Mesothelial cell of epicardium (in vitro differentiated cells): ENCODE data around the gene ROR2. TPM values are rescaled to one million over a fixed set of nuclear protein-coding genes. Genes with fewer than 3 reads are reported as not detected.

Experiments used
- DNase-seq, 2 experiments: peaks; one replicate each; pipeline ENCODE4 v3.0.0; 2021; ENCODE audit warnings: low spot score in 2 of 2; ENCODE audit not compliant: unreplicated experiment in 2 of 2
- H3K27ac Mint-ChIP-seq: 2 replicates; pipeline ENCODE4 v1.8.0; 2021; ENCODE audit warnings: mixed read lengths
- H3K27me3 Mint-ChIP-seq: 2 replicates; pipeline ENCODE4 v1.8.0; 2021; ENCODE audit warnings: low read depth, mixed read lengths
- H3K36me3 Mint-ChIP-seq: 2 replicates; pipeline ENCODE4 v1.8.0; 2021; ENCODE audit warnings: mixed read lengths
- H3K4me1 Mint-ChIP-seq: 2 replicates; pipeline ENCODE4 v1.8.0; 2021; ENCODE audit warnings: mixed read lengths
- H3K4me3 Mint-ChIP-seq: 2 replicates; pipeline ENCODE4 v1.8.0; 2021; ENCODE audit warnings: mild to moderate bottlenecking, moderate library complexity, mixed read lengths
- H3K9me3 Mint-ChIP-seq: 2 replicates; pipeline ENCODE4 v1.8.0; 2021; ENCODE audit warnings: mixed read lengths
- CTCF ChIP-seq: fragments of 200-600 bp; sonication (generic); IDR thresholded peaks from one replicate; pipeline ENCODE4 v1.5.0; 2021; ENCODE audit warnings: antibody characterized with exemption; ENCODE audit not compliant: unreplicated experiment
- total RNA-seq: library from RNA; stranded (reverse); gene quantifications from 3 replicates; pipeline ENCODE4 v1.2.1, GENCODE V29; 2021

ROR2 gene
- total RNA-seq, 1 donor from 2014 or later = 41.0 TPM

- no peak overlapping the region for H3K4me3 Mint-ChIP-seq
- DNase-seq = no peak
- peaks cover 30% of the 10 kb centered on the region for H3K4me1 Mint-ChIP-seq
- H3K36me3 Mint-ChIP-seq = peaks cover 36% of the 10 kb centered on the region
- H3K9me3 Mint-ChIP-seq = peaks cover 27% of the 10 kb centered on the region
- peak overlapping the region; percentile 72 for H3K27ac Mint-ChIP-seq
- no peak for TF ChIP-seq CTCF
- H3K27me3 Mint-ChIP-seq = no peaks in the 10 kb centered on the region
Measured at GRCh38 chr9:91935066-91935749, 14.8 kb downstream of the ROR2 start.

- H3K4me1 Mint-ChIP-seq = peaks cover 30% of the 10 kb centered on the region
- TF ChIP-seq CTCF = no peak
Measured at GRCh38 chr9:91934654-91935053, 15.4 kb downstream of the ROR2 start.

GRCh38 chr9:91933556-91934352 lies 16.3 kb downstream of the ROR2 start:
- no peak overlapping the region for H3K4me3 Mint-ChIP-seq
- peaks cover 38% of the 10 kb centered on the region for H3K9me3 Mint-ChIP-seq
- H3K36me3 Mint-ChIP-seq = peaks cover 51% of the 10 kb centered on the region
- no peak for TF ChIP-seq CTCF
- no peak for DNase-seq
- peak overlapping the region; percentile 83 for H3K27ac Mint-ChIP-seq
- H3K27me3 Mint-ChIP-seq = no peaks in the 10 kb centered on the region
- peaks cover 30% of the 10 kb centered on the region for H3K4me1 Mint-ChIP-seq

More at GRCh38 chr9:91934654-91935053, 15.4 kb downstream of the ROR2 start:
- Mint-ChIP-seq H3K27ac (peak overlapping the region; percentile 72), H3K4me3 (no peak overlapping the region), H3K36me3 (peaks cover 42% of the 10 kb centered on the region), H3K9me3 (peaks cover 31% of the 10 kb centered on the region), H3K27me3 (no peaks in the 10 kb centered on the region)
- DNase-seq = no peak

GRCh38 chr9:91930475-91930874 lies 19.6 kb downstream of the ROR2 start:
- H3K4me3 Mint-ChIP-seq = no peak overlapping the region
- no peaks in the 10 kb centered on the region for H3K27me3 Mint-ChIP-seq
- H3K4me1 Mint-ChIP-seq = peaks cover 11% of the 10 kb centered on the region
- peaks cover 52% of the 10 kb centered on the region for H3K9me3 Mint-ChIP-seq
- no peak for TF ChIP-seq CTCF
- H3K36me3 Mint-ChIP-seq = peaks cover 55% of the 10 kb centered on the region
- DNase-seq = no peak
- no peak overlapping the region for H3K27ac Mint-ChIP-seq

- no peaks in the 10 kb centered on the region for H3K27me3 Mint-ChIP-seq
- peaks cover 52% of the 10 kb centered on the region for H3K9me3 Mint-ChIP-seq
Measured at GRCh38 chr9:91929331-91929730, 20.7 kb downstream of the ROR2 start.

More at GRCh38 chr9:91929331-91929730, 20.7 kb downstream of the ROR2 start:
- Mint-ChIP-seq H3K4me3 (no peak overlapping the region), H3K27ac (no peak overlapping the region), H3K36me3 (peaks cover 56% of the 10 kb centered on the region), H3K4me1 (peaks cover 5% of the 10 kb centered on the region)
- TF ChIP-seq CTCF = no peak
- DNase-seq = no peak
